Suppressor macrophage (primary cell): ENCODE measurements around the gene STAMBP.
A peak's percentile ranks its signal among the peaks of the same experiment; 100 is the strongest.
"Not testable (repeated sequence)": the region's sequence is repeated elsewhere in the genome, so short reads cannot be mapped to it uniquely, and the experiment has no call there.

Source experiments
- DNase-seq, 4 experiments: peaks; one replicate each; pipeline ENCODE4 v3.0.0-alpha.2; 2020 to 2022
- total RNA-seq, 17 experiments: gene quantifications; one replicate each; lab custom pipeline; 2026; ENCODE audit warnings: mixed read lengths in 6 of 17, inconsistent platforms in 3 of 17; lab: John Stamatoyannopoulos, UW

Gene STAMBP
- total RNA-seq = 24.0 to 46.4 (median 38.6) reads per million in 17 experiments

- peak; percentile 97 to 99 (median 98) for DNase-seq
These were observed at the start of gene STAMBP for GRCh38 chr2:73828818-73829570. Gene STAMBP, plus strand, starts transcription at chr2:73828961. Its CDS starts 1,896 bp downstream, at chr2:73830857.

- peak; percentile 97 to 100 (median 98) for DNase-seq
These were observed 49.1 kb upstream of the STAMBP start, which contains the start of gene DUSP11 for GRCh38 chr2:73779467-73780236. Gene DUSP11, minus strand, starts transcription at chr2:73780103. Its CDS starts 129 bp downstream, at chr2:73779974.

GRCh38 chr2:73780237-73780582 is 48.6 kb upstream of the STAMBP start:
- no peak for DNase-seq

- DNase-seq = not testable (repeated sequence)
These were observed 45.4 kb upstream of the STAMBP start for GRCh38 chr2:73783402-73783801.

- not testable (repeated sequence) for DNase-seq
These were observed 44.9 kb upstream of the STAMBP start, which contains the start of gene C2orf78 for GRCh38 chr2:73783883-73784282. Gene C2orf78, plus strand, starts transcription at chr2:73784183. Its CDS starts 127 bp downstream, at chr2:73784310.

- DNase-seq = no peak
These were observed 16.9 kb upstream of the STAMBP start for GRCh38 chr2:73811878-73812277.

- DNase-seq = no peak
These were observed 16.1 kb upstream of the STAMBP start for GRCh38 chr2:73812635-73813034.

- no peak for DNase-seq
These were observed 10.5 kb upstream of the STAMBP start for GRCh38 chr2:73818296-73818695.

- no peak for DNase-seq
These were observed 7.5 kb upstream of the STAMBP start for GRCh38 chr2:73821227-73821626.

- DNase-seq = no peak
These were observed 7.1 kb upstream of the STAMBP start for GRCh38 chr2:73821669-73822068.

- no peak for DNase-seq
These were observed 6.5 kb upstream of the STAMBP start for GRCh38 chr2:73822276-73822675.

- DNase-seq = no peak
These were observed 5.8 kb upstream of the STAMBP start for GRCh38 chr2:73822991-73823390.

- DNase-seq = no peak
These were observed 5.3 kb upstream of the STAMBP start for GRCh38 chr2:73823416-73823815.

GRCh38 chr2:73823916-73824523 is 4.7 kb upstream of the STAMBP start:
- DNase-seq = peak; percentile 75 to 88 (median 79)

GRCh38 chr2:73825408-73825807 is 3.4 kb upstream of the STAMBP start:
- DNase-seq = no peak

- DNase-seq = peak; percentile 48 to 76 (median 65)
These were observed 1.7 kb upstream of the STAMBP start for GRCh38 chr2:73827018-73827417.

- no peak for DNase-seq
These were observed 937 bp upstream of the STAMBP start for GRCh38 chr2:73827660-73828388.

GRCh38 chr2:73828389-73828817 is 358 bp upstream of the STAMBP start:
- DNase-seq = no peak

- peak; percentile 23 to 72 (median 30) for DNase-seq
These were observed 2.2 kb downstream of the STAMBP start for GRCh38 chr2:73830871-73831401.

- DNase-seq = peak in 1 of 4 experiments; percentile 7
These were observed 4.2 kb downstream of the STAMBP start for GRCh38 chr2:73832930-73833329.

GRCh38 chr2:73836141-73836943 is 7.6 kb downstream of the STAMBP start:
- DNase-seq = peak in 1 of 4 experiments; percentile 21
